NCI-H510A treated with DMSO at 0.1 percent for 48 hours (cell line): Measurements from ENCODE around the gene SETBP1.

Experiments
- DNase-seq: peaks from one replicate; lab custom pipeline; 2025; lab: John Stamatoyannopoulos, UW

SETBP1 gene

DNA sequence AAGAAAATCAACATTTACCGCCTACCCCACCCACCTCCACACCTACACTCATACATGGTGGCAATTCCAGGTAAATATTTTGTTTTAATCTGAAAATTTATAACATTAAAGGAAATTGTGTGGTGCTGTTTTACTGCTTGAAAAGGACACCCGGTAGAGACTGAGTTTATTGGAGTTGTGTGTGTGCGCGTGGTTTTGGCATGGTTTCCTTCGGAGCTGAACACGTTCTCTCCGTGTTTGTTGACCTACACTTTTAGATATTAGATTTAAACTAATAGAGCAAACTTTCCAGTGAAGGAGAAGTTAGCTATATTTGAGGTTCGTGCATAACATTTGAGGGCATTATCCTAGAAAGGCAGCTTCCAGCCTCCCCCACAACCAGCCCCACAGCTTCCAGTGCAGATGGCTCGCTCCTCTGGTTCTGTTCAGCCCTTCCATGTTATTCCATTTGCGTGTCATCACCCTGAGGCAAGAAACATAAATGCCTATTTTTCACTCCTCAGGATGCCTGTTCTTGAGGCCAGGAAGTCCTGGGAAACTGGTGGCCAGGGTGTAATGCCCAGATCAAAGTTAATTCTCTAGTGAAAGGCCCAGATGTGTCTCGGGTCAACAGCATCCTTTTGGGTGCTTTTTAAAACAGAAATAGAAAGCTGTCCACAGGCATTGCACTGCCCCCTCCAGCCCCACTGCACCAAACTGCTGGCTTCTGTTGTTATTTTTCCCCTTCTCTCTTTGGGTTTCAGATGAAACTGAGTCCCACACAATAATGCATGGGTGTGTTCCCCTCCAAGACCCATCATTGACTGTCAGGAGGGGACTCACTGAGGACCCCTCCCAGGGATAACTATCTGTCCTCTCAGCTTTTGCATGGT, 190.2 kb downstream of the SETBP1 start:
- no peak for DNase-seq

DNA sequence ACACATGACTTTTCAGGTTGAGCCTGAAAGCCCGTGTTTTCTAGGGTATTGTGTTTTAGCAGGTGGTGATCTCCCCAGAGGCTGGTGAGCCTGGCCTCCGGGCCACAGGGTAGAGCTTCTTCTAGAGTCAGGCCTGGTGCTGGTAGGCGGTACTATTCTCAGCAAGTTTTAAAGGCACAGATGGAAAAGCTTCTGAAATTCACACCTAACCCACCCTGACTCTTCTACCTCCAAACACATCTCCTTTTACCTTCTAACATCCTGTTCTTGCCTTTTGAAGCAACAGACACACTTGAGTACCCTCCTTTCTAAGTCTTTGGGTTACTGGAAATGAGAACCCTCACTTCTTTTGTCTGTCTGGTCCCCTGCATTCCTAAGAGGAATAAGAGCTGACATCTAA, 191.1 kb downstream of the SETBP1 start:
- DNase-seq, result no peak

- no peak for DNase-seq
These were observed 195.3 kb downstream of the SETBP1 start for GRCh38 chr18:44876024-44876423.

GRCh38 chr18:44876755-44877154, 196.1 kb downstream of the SETBP1 start:
- no peak for DNase-seq

DNA sequence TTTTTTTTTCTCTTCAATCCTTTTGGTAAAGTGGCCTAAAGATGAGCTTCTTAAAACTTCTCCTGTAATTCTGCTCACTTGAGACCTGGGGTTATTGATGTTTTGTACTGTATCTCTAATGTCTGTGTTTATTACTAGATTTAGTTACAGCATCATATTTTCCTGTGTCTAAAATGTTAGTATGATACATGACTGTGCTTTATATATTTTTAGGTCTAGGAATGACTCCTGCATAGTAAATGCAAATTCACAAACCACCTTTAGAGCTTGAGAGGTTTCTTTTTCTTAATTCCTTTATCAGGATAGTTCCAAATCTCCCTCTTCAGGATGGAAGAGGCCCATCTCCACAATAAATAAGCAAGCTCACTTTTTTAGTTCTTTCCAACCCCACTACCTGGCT, 197.6 kb downstream of the SETBP1 start:
- DNase-seq, result no peak

GRCh38 chr18:44880170-44880569, 199.5 kb downstream of the SETBP1 start:
- DNase-seq, result no peak

GRCh38 chr18:44881461-44882162, 200.9 kb downstream of the SETBP1 start:
- DNase-seq, result no peak

DNA sequence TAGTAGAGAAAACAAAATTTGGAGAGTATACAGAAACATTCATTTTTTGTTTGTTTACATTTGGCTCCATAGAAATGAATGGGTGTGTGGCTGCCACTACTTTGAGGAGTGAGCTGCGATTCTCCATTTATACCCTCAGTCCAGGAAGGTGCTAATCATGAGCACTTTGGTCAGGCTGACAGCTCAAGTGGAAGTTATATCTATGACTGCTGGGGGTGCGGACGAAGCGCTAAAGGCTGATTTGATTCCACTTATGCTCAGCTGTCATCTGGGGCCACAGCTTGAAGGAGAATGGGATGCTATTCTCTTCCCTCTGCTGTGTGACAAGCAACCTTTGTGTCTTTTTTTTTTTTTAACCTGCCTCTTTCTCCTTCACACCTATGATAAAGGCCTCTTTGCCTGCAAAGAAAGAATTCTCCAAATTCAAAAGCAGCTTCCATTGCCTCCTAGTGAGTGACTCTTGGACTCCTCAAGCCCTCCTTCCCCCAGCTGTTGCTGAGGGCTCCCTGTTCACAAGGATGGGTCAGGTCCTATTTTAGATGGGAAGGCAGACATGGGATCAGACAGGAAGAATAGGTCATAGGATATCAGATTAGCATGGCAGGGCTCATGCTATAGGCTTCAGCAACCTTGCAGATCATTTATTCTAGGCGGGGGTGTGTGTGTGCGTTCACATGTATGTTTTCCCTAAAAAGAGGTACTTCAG, 201.6 kb downstream of the SETBP1 start:
- DNase-seq, result no peak

DNA sequence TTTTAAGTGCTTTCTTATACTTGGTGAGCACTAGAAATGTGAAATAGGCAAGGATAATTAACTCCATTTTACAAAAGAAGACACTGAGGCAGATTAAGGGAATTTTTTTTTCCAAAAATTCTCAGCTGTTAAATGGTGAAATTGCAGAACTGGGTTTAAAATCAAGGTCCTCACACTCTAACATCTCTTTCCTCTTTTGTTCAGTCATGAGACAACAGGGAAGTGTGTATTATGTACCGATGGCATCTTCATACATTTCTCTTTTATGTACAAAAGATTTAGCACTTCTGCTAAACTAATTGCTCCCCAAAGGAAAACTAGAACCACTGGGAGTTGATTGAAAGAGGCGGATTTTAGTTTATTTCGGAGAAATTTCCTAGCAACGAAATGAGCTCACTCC, 203.0 kb downstream of the SETBP1 start:
- no peak for DNase-seq

- no peak for DNase-seq
These were observed 203.7 kb downstream of the SETBP1 start for GRCh38 chr18:44884431-44884830.

DNA sequence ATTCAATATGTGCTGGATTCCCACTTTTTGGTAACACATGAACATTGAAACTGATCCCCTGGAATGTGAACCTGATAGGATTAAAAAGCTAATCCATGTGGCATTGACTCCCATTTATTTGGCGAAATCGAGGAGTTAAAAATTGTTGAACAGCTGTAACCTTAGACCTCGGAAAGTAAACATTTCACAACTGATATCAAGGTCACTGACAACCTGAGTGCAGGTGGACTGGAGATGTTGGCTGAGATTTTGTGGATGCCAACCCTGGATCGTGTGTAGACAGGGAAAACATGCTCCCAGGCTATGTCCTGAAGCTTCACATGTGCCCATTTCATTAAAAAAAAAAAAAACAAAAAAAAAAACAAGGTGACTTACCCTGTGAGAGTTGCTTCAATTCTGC, 204.8 kb downstream of the SETBP1 start:
- DNase-seq, result no peak

DNA sequence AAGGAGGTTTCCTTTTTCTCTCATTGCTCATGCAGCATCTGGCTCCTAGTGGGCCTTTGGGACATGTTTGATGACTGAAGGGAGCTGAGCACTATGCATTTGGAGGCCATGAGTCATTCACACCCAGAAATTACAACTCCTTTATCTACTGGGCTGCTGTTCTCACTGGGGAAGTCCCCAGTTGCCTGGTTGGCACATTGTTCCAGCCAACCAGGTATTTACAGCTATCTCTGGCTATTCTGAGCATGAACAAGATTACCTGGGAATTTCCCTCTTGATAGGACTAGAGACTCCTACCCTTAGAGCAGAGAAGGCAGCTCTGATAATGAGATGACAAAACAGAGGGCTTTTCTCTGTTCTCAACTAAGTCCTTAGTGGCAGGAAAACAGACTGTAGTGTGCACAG, 206.5 kb downstream of the SETBP1 start:
- DNase-seq, result no peak

GRCh38 chr18:44889111-44889510, 208.4 kb downstream of the SETBP1 start:
- DNase-seq, result no peak

- DNase-seq, result no peak
These were observed 212.5 kb downstream of the SETBP1 start for GRCh38 chr18:44893045-44893706.

DNA sequence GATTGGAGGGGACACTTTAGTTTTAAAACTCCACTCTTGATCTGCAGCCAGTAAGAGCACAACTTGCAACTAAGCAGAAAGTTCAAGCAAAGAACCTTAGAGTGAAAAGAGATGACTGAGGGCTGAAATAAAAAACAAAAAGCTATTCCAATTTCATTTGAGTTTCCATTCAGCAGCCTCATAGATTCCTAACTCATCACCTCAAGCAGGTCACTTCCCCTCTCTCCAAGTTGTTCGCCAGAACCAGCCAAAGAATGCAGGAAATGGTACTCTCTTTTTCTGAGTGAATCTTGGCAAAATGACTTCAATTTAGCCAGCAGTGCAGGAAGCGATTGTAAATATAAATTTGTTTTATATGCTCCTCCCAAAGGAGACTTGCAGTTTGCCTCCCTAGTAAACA, 213.3 kb downstream of the SETBP1 start:
- no peak for DNase-seq

- peak; percentile 58 for DNase-seq
These were observed 214.6 kb downstream of the SETBP1 start for GRCh38 chr18:44895176-44895798.

- DNase-seq, result peak; percentile 90
These were observed 216.2 kb downstream of the SETBP1 start for GRCh38 chr18:44896846-44897245.

DNA sequence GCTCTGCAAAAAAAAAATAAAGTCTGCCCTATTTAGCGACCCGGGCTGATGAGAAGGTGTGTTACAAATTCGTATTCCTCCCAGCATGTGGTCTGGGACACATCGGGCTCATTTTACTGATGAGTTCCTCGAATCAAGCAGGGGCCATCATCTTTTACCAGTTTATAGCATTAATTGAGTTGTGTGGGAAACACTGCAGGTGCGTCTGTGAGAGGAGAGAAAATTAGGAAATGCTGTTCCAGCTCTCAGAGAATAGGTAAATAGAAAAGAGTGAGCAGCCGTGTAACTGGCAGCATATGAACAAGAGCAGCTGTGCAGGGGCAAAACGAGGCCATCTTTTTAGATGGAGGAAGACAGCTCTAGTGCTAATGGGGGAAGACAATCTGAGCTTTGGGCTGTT, 216.7 kb downstream of the SETBP1 start:
- DNase-seq, result peak; percentile 47

- no peak for DNase-seq
These were observed 217.1 kb downstream of the SETBP1 start for GRCh38 chr18:44897816-44898215.

DNA sequence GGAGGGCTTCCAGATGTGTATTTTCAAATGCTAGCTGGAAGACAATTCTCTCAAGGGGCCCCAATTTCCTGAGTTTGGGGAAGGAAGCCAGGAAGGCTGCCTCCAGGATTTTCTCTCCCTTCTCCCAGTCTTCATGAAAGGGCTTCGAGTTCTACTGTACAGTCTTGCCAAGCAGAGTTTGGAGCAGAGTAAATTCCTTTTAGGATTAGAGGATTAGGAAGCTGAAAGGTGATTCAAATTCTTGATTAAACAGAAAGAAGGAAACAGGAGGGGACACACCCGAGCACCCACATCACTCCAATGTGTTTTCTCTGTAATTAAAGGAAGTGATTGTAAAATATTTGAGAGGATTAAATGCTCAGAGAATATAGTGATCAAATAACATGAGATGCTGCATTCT, 217.8 kb downstream of the SETBP1 start:
- DNase-seq, result no peak

DNA sequence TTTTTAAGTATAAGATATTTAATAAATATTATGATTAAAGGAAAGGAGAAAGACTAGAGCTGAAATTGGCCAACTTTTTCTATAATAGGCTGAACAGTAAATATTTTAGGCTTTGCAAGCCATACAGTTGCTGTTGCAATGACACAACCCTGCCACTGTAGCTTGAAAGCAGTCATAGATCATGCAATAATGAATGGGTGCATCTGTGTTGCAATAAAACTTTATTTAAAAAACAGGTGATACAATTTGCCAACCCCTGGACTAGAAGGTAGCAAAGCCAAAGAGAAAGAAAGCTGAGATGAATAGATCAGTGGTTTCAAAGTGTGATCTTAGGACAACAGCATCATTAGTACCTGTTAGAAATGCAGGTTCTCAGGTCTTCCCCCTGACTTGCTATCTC, 219.1 kb downstream of the SETBP1 start:
- no peak for DNase-seq

DNA sequence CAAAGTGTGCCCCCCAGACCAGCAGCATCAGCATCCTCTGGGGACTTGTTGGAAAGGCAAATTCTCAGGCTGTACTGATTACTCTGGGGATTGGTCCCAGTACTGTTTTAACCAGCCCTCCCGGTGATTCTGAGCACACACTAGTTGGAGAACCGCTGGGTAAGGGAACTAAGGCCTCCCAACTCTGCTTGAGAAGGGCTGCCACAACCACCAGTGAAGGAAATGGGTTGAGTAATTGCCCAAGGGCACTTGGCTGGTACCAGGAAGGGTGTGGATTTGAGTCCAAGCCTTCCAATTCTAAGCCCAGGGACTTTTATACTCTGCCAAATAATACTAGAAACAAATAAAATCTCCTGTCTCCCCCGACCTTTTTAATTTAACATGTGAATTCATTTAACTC, 219.9 kb downstream of the SETBP1 start:
- no peak for DNase-seq
